ENCODE measurements around the gene CYFIP1.
A peak's percentile ranks its signal among the peaks of the same experiment; 100 is the strongest.

The CYFIP1 gene

GRCh38 chr15:22887157-22887951, 92.8 kb downstream of the CYFIP1 start:
- DNase-seq: peak; percentile 70

GRCh38 chr15:22885120-22885519, 95.0 kb downstream of the CYFIP1 start:
- no peak for DNase-seq

DNA sequence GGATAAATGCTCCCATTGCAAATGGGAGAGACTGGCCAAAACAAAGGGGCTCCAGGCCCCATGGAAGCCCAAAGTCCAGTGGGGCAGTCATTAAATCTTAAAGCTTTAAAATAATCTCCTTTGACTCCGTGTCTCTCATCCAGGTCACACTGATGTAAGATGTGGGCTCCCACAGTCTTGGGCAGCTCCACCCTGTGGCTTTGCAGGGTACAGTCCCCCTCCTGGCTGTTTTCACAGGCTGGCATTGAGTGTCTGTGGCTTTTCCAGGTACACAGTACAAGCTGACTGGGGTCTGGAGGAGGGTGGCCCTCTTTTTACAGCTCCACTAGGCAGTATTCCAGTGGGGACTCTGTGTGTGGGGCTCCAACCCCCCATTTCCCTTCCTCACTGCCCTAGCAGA, 95.8 kb downstream of the CYFIP1 start:
- no peak for DNase-seq

DNA sequence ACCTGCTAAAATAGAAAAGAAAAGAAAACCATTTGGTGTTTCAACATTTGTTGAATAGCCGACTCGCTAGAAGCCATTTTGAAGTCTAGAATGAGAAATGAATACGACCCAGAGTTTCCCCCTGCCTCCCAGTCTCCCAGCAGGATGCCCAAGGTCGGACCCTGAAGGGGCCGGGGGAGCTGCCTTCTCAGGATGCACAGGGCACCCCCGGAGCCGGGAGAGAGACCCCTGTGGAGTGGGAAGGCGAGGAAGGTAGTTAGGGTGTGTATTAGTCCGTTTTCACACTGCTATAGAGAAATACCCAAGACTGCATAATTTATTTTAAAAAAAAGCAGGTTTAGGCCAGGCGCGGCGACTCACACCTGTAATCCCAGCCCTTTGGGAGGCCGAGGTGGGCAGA, 97.0 kb downstream of the CYFIP1 start:
- no peak for DNase-seq

GRCh38 chr15:22881739-22882440, 98.3 kb downstream of the CYFIP1 start:
- DNase-seq: no peak

DNA sequence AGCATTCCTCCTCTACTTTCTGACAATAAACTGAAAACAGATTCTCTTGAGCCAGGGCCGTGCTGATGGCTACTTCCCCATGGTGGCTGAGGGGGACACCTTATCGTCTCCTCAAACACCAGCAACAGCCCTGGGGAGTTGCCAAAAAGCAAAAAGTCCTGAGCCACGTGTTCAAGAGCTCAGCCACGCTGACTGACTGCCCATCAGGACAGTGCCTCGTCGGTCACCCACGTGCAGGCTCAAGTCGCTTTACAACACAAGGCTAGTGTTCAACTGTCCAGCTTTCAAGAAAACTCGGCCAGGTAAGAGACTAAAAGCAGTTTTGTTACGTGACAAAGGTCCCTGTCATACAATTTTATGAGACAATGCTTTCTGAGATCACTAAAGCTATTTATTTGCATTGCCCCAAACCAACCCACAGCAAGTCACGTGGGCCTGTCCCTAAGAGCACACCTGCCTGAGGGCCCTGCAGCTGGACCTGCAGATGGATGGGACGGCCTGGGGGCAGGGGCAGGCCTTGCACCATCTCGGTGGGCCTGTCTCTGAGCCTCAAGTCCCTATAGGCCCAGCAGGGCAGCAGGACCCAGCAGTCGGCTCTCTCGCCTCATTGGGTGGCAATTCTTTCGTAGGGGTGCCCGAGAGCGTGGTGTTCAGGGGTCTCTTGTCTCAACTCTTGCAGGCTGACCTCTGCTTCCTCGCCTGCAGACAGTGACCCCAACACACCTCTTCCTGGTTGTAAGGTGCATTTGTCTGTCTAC, 99.0 kb downstream of the CYFIP1 start:
- DNase-seq: no peak

- DNase-seq: no peak
Observed at GRCh38 chr15:22880068-22880980, 99.8 kb downstream of the CYFIP1 start.

GRCh38 chr15:22878103-22878502, 102.1 kb downstream of the CYFIP1 start:
- no peak for DNase-seq

- no peak for DNase-seq
Observed at GRCh38 chr15:22877607-22878006, 102.6 kb downstream of the CYFIP1 start.

DNA sequence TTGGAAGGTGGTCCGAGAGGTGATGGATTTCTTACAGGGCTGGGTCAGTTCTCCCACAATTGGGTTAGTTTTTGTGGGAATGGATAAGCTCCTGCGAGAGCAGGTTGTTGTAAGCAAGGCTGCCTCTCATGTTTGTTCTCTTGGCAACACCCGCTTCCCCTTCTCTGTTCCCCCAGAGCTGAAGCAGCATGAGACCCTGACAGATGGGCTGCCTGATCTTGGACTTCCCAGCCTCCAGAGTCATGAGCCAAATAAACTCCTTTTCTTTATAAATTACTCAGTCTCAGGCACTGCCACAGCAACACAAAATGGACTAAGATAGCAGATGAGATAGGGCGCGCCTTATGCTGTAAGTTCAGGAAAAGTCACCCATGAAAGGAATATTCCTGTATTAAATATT, 103.1 kb downstream of the CYFIP1 start:
- DNase-seq: no peak

GRCh38 chr15:22874966-22875365, 105.2 kb downstream of the CYFIP1 start:
- DNase-seq: no peak

DNA sequence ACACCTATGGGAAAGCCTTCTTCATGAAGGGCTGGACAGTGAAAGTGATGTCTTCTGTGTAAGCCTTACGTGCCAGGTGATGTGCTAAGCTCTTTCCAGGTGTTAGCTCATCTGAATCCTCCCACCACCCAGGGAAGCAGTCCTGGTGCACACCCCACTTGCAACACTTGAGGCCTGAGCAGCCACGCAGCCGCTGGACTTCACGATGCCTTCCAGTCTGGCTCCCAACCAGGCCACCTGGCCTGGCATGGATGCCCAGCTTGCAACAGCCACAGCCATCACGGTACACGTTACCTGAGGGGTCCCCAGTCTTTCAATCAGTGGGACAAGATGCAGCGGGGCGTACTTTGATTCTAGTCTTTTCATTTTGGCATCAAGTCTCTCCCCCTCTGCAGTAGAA, 105.9 kb downstream of the CYFIP1 start:
- no peak for DNase-seq

DNA sequence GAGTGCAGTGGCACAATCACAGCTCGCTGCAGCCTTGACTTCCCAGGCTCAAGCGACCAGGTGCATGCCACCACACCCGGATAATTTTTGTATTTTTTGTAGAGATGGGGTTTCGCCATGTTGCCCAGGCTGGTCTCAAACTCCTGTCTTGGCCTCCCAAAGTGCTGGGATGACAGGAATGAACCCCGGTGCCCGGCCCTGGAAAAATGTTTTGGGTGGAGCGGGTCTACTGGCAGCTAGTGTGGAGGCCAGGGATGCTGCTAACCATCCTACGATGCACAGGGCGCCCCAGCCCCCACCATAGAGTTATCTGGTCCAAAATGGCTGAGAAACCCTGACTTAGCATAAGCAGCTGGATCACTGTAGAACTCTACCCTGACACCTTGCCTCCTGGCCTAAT, 106.3 kb downstream of the CYFIP1 start:
- DNase-seq: no peak

DNA sequence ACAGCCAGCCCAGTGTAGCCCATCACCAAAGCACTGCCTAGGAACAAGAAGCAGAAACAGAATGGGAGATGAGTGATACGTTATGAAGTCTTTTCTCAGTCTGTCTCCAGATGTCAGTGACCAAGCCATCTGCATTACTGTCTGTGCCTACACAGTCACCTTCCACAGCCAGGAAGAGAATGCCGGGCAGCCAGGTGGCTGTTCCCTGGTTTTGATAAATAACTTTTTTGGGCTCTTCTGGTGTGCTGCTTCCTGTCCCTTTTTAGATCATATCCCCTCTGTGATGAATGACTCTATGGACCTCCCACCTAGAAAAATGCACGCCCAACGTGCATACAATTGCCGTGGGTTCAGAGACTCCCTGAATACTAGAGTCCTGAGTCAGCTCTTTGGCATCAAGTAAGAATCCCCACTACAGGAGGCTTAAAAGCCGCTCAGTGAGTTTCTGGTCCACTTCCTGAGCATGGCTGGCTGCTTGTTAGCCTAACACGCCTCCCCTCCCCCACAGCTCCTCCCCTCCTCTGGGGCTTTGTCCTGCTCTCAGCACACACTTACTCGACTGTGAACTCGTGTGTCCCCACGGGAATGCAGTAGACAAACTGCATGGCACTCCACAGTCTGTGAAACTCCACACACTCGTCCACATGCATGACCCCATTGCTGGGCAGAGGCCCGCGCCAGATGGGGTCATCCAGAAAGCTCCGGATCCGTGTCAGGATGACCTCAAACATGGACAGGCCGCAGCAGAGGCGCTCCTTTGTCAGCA, 107.0 kb downstream of the CYFIP1 start:
- DNase-seq: peak; percentile 94

GRCh38 chr15:22871481-22872086, 108.6 kb downstream of the CYFIP1 start:
- DNase-seq: no peak

- DNase-seq: no peak
Observed at GRCh38 chr15:22870865-22871264, 109.3 kb downstream of the CYFIP1 start.

GRCh38 chr15:22869856-22870255, 110.3 kb downstream of the CYFIP1 start:
- no peak for DNase-seq

DNA sequence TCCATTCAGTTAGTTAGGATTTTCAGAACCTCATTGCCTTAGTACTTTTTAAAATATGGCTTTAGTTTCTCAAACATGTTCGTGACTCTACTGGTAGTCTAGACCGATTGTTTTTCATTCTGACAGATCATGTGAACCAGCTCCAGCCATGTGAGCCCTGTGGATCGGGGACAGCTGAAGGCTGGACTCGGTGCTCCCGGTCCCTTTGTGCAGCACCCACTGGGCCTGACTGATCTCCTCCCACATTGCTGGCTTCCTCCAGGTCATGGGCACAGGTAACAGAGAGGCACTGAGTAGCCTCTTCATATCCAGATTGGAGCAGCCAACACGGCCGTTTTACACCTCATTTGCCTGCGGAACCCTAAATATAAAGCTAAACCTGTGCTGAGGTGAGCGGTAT, 111.2 kb downstream of the CYFIP1 start:
- no peak for DNase-seq

- no peak for DNase-seq
Observed at GRCh38 chr15:22868495-22868894, 111.7 kb downstream of the CYFIP1 start.

DNA sequence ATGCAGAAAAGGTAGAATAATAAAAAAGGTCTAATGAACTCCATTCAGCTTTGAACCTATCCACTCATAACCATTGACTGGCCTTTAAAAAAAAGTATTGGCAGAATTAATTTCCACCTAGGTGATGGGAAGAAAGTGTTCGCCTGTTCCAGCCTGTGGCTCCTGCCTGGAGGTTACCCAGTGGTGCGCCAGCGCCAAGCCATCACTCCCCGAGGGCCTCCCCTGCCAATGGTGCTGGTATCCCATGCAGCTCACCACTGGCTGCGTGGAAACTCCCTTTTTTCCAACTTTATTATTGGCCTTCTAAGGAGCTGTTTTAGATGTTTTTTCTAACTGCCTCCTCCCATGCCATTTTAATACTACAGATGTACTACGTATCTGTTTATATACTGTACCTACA, 112.3 kb downstream of the CYFIP1 start:
- no peak for DNase-seq

DNA sequence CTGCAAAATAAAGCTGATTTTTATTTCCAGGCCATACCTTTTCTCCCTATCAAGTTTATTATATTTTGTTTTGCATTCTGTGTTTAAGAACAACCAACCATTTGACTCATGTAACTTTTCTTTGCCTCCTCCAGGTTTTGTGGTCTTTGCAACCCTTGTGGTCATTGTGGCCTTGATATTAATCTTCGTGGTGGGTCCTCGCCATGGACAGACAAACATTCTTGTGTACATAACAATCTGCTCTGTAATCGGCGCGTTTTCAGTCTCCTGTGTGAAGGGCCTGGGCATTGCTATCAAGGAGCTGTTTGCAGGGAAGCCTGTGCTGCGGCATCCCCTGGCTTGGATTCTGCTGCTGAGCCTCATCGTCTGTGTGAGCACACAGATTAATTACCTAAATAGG, 114.1 kb downstream of the CYFIP1 start:
- DNase-seq: peak; percentile 8

Measured in fibroblast of skin of right quadriceps (primary cell).